Cardiac ventricle fibroblast (primary cell): ENCODE results near the gene ARMH1. TPM values are rescaled to one million over a fixed set of nuclear protein-coding genes. Genes with fewer than 3 reads are reported as not detected.

Experiments
- total RNA-seq: library from RNA; depleted of rRNA; stranded (reverse); fragments of >200 nt; gene quantifications from 2 replicates; pipeline ENCODE4 v1.2.3, GENCODE V29; 2015

The ARMH1 gene
- total RNA-seq: 1.00 and 2.2 TPM in 2 replicates

GRCh38 chr1:44674113-44675000 lies at the start of gene ARMH1, which contains the start of gene TMEM53:
TSS of gene ARMH1 (plus strand) at chr1:44674714. CDS start at chr1:44689698, 14,984 bp downstream.
TSS of gene TMEM53 (minus strand) at chr1:44674481. CDS start at chr1:44674391, 90 bp downstream.

GRCh38 chr1:44730741-44731512 lies 56.4 kb downstream of the ARMH1 start, which contains the start of gene RNU5D-1:
TSS of gene RNU5D-1 (minus strand) at chr1:44731170.

GRCh38 chr1:44739307-44740178 lies 65.0 kb downstream of the ARMH1 start, which contains the start of gene KIF2C:
TSS of gene KIF2C (plus strand) at chr1:44739837. CDS start at chr1:44739933, 96 bp downstream.

Other genes starting within 250 kb of the ARMH1 start
- 9.1 and 10.4 TPM in 2 replicates for gene TMEM53, start 233 bp upstream of the ARMH1 start, total RNA-seq
- not detected in 2 replicates for gene RNU5D-1, start 56.5 kb downstream of the ARMH1 start, total RNA-seq
- gene KIF2C, start 65.1 kb downstream of the ARMH1 start, total RNA-seq: 2.1 and 2.3 TPM in 2 replicates
- gene RPS8, start 100.8 kb downstream of the ARMH1 start, total RNA-seq: 2,450 and 2,499 TPM in 2 replicates
- gene BEST4, start 113.5 kb downstream of the ARMH1 start, total RNA-seq: not detected in 2 replicates
- gene PLK3, start 125.7 kb downstream of the ARMH1 start, total RNA-seq: 12.3 and 12.9 TPM in 2 replicates
- gene DYNLT4, start 132.6 kb downstream of the ARMH1 start, total RNA-seq: 4.9 TPM in 1 of 2 replicates, not detected in the other
- 5.1 and 7.8 TPM in 2 replicates for gene BTBD19, start 133.8 kb downstream of the ARMH1 start, total RNA-seq
- 0.10 and 1.5 TPM in 2 replicates for gene PTCH2, start 168.5 kb downstream of the ARMH1 start, total RNA-seq